H9 (cell line): Measurements from ENCODE around the gene HAGH. TPM values are rescaled to one million over a fixed set of nuclear protein-coding genes. Genes with fewer than 3 reads are reported as not detected.

Source experiments
- DNase-seq: peaks from one replicate; pipeline ENCODE4 v3.0.0-alpha.2; 2017
- H2AFZ ChIP-seq: one replicate; pipeline ENCODE4 v1.6.1; 2013; ENCODE audit warnings: mild to moderate bottlenecking, low read length, control low read depth, moderate library complexity
- H2AK5ac ChIP-seq: 2 replicates; pipeline ENCODE4 v1.6.1; 2013; ENCODE audit warnings: low read length, control low read depth, mixed read lengths; ENCODE audit not compliant: insufficient read length
- H2BK120ac ChIP-seq: one replicate; pipeline ENCODE4 v1.6.1; 2013; ENCODE audit warnings: low read depth, mild to moderate bottlenecking, low read length, control low read depth, inconsistent platforms; ENCODE audit not compliant: poor library complexity, severe bottlenecking
- H2BK12ac ChIP-seq: 2 replicates; pipeline ENCODE4 v1.6.1; 2013; ENCODE audit warnings: low read length, control low read depth, mixed read lengths, low read depth; ENCODE audit not compliant: insufficient read length
- H2BK15ac ChIP-seq: 2 replicates; pipeline ENCODE4 v1.6.1; 2013; ENCODE audit warnings: low read depth, low read length, control low read depth
- H2BK20ac ChIP-seq: one replicate; pipeline ENCODE4 v1.6.1; 2013; ENCODE audit warnings: low read depth, mild to moderate bottlenecking, low read length, control low read depth, inconsistent platforms; ENCODE audit not compliant: poor library complexity, severe bottlenecking
- H2BK5ac ChIP-seq: 2 replicates; pipeline ENCODE4 v1.6.1; 2013; ENCODE audit warnings: low read length, control low read depth, mixed read lengths; ENCODE audit not compliant: insufficient read length
- H3K14ac ChIP-seq: 2 replicates; pipeline ENCODE4 v1.6.1; 2013; ENCODE audit warnings: low read length, control low read depth; ENCODE audit not compliant: insufficient read depth
- H3K18ac ChIP-seq: 2 replicates; pipeline ENCODE4 v1.6.1; 2013; ENCODE audit warnings: low read depth, mild to moderate bottlenecking, mixed read lengths, low read length, control low read depth; ENCODE audit not compliant: insufficient read length
- H3K23ac ChIP-seq: 2 replicates; pipeline ENCODE4 v1.6.1; 2013; ENCODE audit warnings: low read length, control low read depth, mixed read lengths, low read depth; ENCODE audit not compliant: insufficient read length
- H3K23me2 ChIP-seq: 2 replicates; pipeline ENCODE4 v1.6.1; 2013; ENCODE audit warnings: low read depth, mild to moderate bottlenecking, mixed read lengths, low read length, control low read depth; ENCODE audit not compliant: insufficient read length, poor library complexity, severe bottlenecking
- H3K27ac ChIP-seq: 2 replicates; pipeline ENCODE4 v1.5.1; 2013; ENCODE audit warnings: low read length, control low read depth, mixed read lengths, low read depth; ENCODE audit not compliant: insufficient read length
- H3K27me3 ChIP-seq: 2 replicates; pipeline ENCODE4 v1.6.1; 2013; ENCODE audit warnings: low read length, control low read depth, inconsistent platforms; ENCODE audit not compliant: insufficient read depth
- H3K4ac ChIP-seq: 2 replicates; pipeline ENCODE4 v1.6.1; 2013; ENCODE audit warnings: low read depth, mild to moderate bottlenecking, control low read depth, inconsistent platforms, low read length, moderate library complexity
- H3K4me1 ChIP-seq: 2 replicates; pipeline ENCODE4 v1.6.1; 2013; ENCODE audit warnings: low read length, control low read depth, inconsistent platforms; ENCODE audit not compliant: insufficient read depth
- H3K4me2 ChIP-seq: 2 replicates; pipeline ENCODE4 v1.6.1; 2013; ENCODE audit warnings: low read length, control low read depth, mixed read lengths; ENCODE audit not compliant: insufficient read length, insufficient read depth
- H3K56ac ChIP-seq: 2 replicates; pipeline ENCODE4 v1.6.1; 2013; ENCODE audit warnings: low read depth, mild to moderate bottlenecking, mixed read lengths, low read length, control low read depth; ENCODE audit not compliant: insufficient read length
- H3K79me1 ChIP-seq: 2 replicates; pipeline ENCODE4 v1.6.1; 2013; ENCODE audit warnings: low read depth, mild to moderate bottlenecking, moderate library complexity, low read length, control low read depth, inconsistent platforms; ENCODE audit not compliant: insufficient read depth, poor library complexity, severe bottlenecking
- H3K79me2 ChIP-seq: 2 replicates; pipeline ENCODE4 v1.6.1; 2013; ENCODE audit warnings: low read length, control low read depth, inconsistent platforms; ENCODE audit not compliant: insufficient read depth
- H3K9ac ChIP-seq: 2 replicates; pipeline ENCODE4 v1.6.1; 2013; ENCODE audit warnings: low read length, control low read depth, mixed read lengths; ENCODE audit not compliant: insufficient read length; ENCODE audit errors: extremely low read depth
- H3K9me3 ChIP-seq: one replicate; pipeline ENCODE4 v1.6.1; 2013; ENCODE audit warnings: low read depth, low read length, inconsistent platforms; ENCODE audit not compliant: control insufficient read depth
- H3T11ph ChIP-seq: one replicate; pipeline ENCODE4 v1.6.1; 2013; ENCODE audit warnings: mild to moderate bottlenecking, low read length, control low read depth, inconsistent platforms
- H4K20me1 ChIP-seq: one replicate; pipeline ENCODE4 v1.6.1; 2013; ENCODE audit not compliant: control insufficient read depth, insufficient read length, insufficient read depth
- H4K5ac ChIP-seq: 2 replicates; pipeline ENCODE4 v1.6.1; 2013; ENCODE audit warnings: low read depth, mild to moderate bottlenecking, mixed read lengths, low read length, control low read depth; ENCODE audit not compliant: insufficient read length
- H4K8ac ChIP-seq: replicated peaks from 2 replicates; pipeline ENCODE4 v1.6.1; 2013; ENCODE audit warnings: low read length, control low read depth, mixed read lengths, low read depth; ENCODE audit not compliant: insufficient read length
- H4K91ac ChIP-seq: 2 replicates; pipeline ENCODE4 v1.6.1; 2013; ENCODE audit warnings: low read depth, mild to moderate bottlenecking, moderate library complexity, mixed read lengths, low read length, control low read depth; ENCODE audit not compliant: insufficient read length
- H3K27ac Mint-ChIP-seq, 3 experiments: 2 replicates in 2 of 3; 3 replicates in 1 of 3; pipeline ENCODE4 v1.8.0; 2020 to 2021; ENCODE audit warnings: mixed read lengths in 3 of 3, mild to moderate bottlenecking in 1 of 3, moderate library complexity in 1 of 3
- H3K27me3 Mint-ChIP-seq: 2 replicates; pipeline ENCODE4 v1.8.0; 2021; ENCODE audit warnings: low read depth, mild to moderate bottlenecking, moderate library complexity, mixed read lengths
- H3K36me3 Mint-ChIP-seq, 3 experiments: 2 replicates in 2 of 3; 3 replicates in 1 of 3; pipeline ENCODE4 v1.8.0; 2020 to 2021; ENCODE audit warnings: low read depth in 3 of 3, mixed read lengths in 3 of 3; ENCODE audit not compliant: insufficient read depth in 1 of 3
- H3K4me1 Mint-ChIP-seq, 2 experiments: 2 replicates each; pipeline ENCODE4 v1.8.0; 2020; ENCODE audit warnings: mixed read lengths in 2 of 2
- H3K4me3 Mint-ChIP-seq, 2 experiments: 2 replicates in 1 of 2; 3 replicates in 1 of 2; pipeline ENCODE4 v1.8.0; 2020 to 2021; ENCODE audit warnings: mild to moderate bottlenecking in 2 of 2, mixed read lengths in 2 of 2, moderate library complexity in 1 of 2
- H3K9me3 Mint-ChIP-seq, 2 experiments: 2 replicates in 1 of 2; 3 replicates in 1 of 2; pipeline ENCODE4 v1.8.0; 2020; ENCODE audit warnings: mild to moderate bottlenecking in 2 of 2, mixed read lengths in 2 of 2, moderate library complexity in 1 of 2
- WGBS: extraction: QIAGEN DNeasy Blood & Tissue Kit; methylation state at CpG from one replicate; pipeline ENCODE4 v1.1.7; 2013; ENCODE audit warnings: missing lambda C conversion rate, low lambda C conversion rate, mixed read lengths; ENCODE audit not compliant: insufficient read length; ENCODE audit errors: extremely low coverage; 5-methylcytosine and 5-hydroxymethylcytosine counted together
- total RNA-seq: library from RNA; stranded (reverse); gene quantifications from 2 replicates; pipeline ENCODE4 v1.2.1, GENCODE V29; 2021
- TF ChIP-seq, protein P1 (sequence below): fragments of 200-600 bp; sonication (generic); conservative IDR thresholded peaks from 3 replicates; pipeline ENCODE4 v1.8.0; 2021; ENCODE audit warnings: antibody characterized with exemption, mild to moderate bottlenecking

The HAGH gene
- total RNA-seq, 1 experiment from 2014 or later: 30.0 TPM

DNA sequence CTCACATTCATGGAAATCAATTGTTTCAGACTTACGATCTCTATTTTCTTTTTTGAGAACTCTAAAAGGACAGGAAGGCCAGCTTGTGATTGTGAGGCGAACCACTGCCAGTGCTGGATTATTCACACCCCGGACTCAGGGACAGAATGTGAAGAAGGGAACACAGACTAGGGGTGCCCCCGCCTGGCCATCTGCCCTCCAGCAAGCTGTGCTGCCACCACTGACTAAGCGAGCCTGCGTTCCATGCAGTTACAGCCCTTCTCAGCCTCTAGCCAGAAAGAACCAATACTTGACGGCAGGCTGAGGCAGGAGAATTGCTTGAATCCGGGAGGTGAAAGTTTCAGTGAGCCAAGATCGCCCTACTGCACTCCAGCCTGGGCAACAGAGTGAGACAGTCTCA lies 2.8 kb downstream of the HAGH start:
- Histone ChIP-seq H3K56ac (no peak overlapping the region), H2AK5ac (no peak overlapping the region), H2BK120ac (no peak overlapping the region), H4K91ac (no peak overlapping the region), H3K9ac (no peak overlapping the region), H2BK15ac (no peak overlapping the region), H3K9me3 (no peaks in the 10 kb centered on the region), H3K4me1 (peaks cover under 1% of the 10 kb centered on the region; the same call in 1 of the 2 replicates), H3K14ac (no peak overlapping the region), H3K27me3 (no peaks in the 10 kb centered on the region), H3K23ac (no peak overlapping the region), H2AFZ (no peak overlapping the region), H3K27ac (no peak overlapping the region), H3K79me2 (peaks cover 3% of the 10 kb centered on the region; the same call in 1 of the 2 replicates), H2BK5ac (no peak overlapping the region), H2BK12ac (no peak overlapping the region), H3K18ac (no peak overlapping the region), H3K4me2 (no peak overlapping the region), H4K8ac (no peak overlapping the region), H3K79me1 (peaks cover 4% of the 10 kb centered on the region), H3K23me2 (peaks cover 10% of the 10 kb centered on the region), H3T11ph (no peak overlapping the region), H4K20me1 (no peaks in the 10 kb centered on the region), H2BK20ac (no peak overlapping the region), H3K4ac (no peak overlapping the region), H4K5ac (no peak overlapping the region)
- H3K36me3 Mint-ChIP-seq: peaks cover 0 to 4% (median 4%) of the 10 kb centered on the region in 3 experiments; a peak in 4 of 7 replicates
- WGBS: no CpG with 5 or more reads among the region's 9 CpGs
- peaks cover 4% of the 10 kb centered on the region for H3K27me3 Mint-ChIP-seq
- DNase-seq: peak; percentile 75
- H3K9me3 Mint-ChIP-seq: no peaks in the 10 kb centered on the region; a peak in 1 of 5 replicates
- peak overlapping the region; percentile 34 to 35; a peak in 2 of 5 replicates for H3K4me3 Mint-ChIP-seq
- TF ChIP-seq, protein P1, sequence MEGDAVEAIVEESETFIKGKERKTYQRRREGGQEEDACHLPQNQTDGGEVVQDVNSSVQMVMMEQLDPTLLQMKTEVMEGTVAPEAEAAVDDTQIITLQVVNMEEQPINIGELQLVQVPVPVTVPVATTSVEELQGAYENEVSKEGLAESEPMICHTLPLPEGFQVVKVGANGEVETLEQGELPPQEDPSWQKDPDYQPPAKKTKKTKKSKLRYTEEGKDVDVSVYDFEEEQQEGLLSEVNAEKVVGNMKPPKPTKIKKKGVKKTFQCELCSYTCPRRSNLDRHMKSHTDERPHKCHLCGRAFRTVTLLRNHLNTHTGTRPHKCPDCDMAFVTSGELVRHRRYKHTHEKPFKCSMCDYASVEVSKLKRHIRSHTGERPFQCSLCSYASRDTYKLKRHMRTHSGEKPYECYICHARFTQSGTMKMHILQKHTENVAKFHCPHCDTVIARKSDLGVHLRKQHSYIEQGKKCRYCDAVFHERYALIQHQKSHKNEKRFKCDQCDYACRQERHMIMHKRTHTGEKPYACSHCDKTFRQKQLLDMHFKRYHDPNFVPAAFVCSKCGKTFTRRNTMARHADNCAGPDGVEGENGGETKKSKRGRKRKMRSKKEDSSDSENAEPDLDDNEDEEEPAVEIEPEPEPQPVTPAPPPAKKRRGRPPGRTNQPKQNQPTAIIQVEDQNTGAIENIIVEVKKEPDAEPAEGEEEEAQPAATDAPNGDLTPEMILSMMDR: peak; percentile 55
- no peak overlapping the region; a peak in 1 of 7 replicates for H3K27ac Mint-ChIP-seq
- H3K4me1 Mint-ChIP-seq: peaks cover 6 to 13% of the 10 kb centered on the region in 2 experiments
